Naive thymus-derived CD8-positive, alpha-beta T cell (primary cell): ENCODE data around the gene LRRC28. TPM values are rescaled to one million over a fixed set of nuclear protein-coding genes. Genes with fewer than 3 reads are reported as not detected.

Experiments
- ATAC-seq, 2 donors: fragments of 150-1000 bp; cut with Tn5 transposase in 1 of 2; sonication (Bioruptor Pico), chemical (Tn5 transposase) in 1 of 2; 1 replicate in 1 of 2; 2 replicates in 1 of 2; pipeline ENCODE4 v1.10.0; 2021; ENCODE audit warnings: mild to moderate bottlenecking in 2 of 2, moderate library complexity in 2 of 2
- POLR2A ChIA-PET: fragments of 350-600 bp; sonication (Branson Sonifier 250); formaldehyde crosslinking; loops from one replicate; lab custom pipeline; 2021; ENCODE audit warnings: antibody characterized with exemption; lab: Charles Lee
- DNase-seq, 10 donors: peaks; one replicate each; pipeline versions ENCODE4 v3.0.0 to v3.0.0-alpha.2; 2020 to 2022
- H3K27ac Mint-ChIP-seq, 10 donors: one replicate each; pipeline ENCODE4 v1.8.0; 2020 to 2022; ENCODE audit warnings: mild to moderate bottlenecking in 10 of 10, mixed read lengths in 10 of 10, moderate library complexity in 4 of 10, inconsistent platforms in 1 of 10
- H3K27me3 Mint-ChIP-seq, 5 donors: one replicate each; pipeline ENCODE4 v1.8.0; 2021 to 2022; ENCODE audit warnings: mixed read lengths in 5 of 5
- H3K36me3 Mint-ChIP-seq, 3 donors: one replicate each; pipeline ENCODE4 v1.8.0; 2020 to 2022; ENCODE audit warnings: mixed read lengths in 3 of 3, mild to moderate bottlenecking in 2 of 3, inconsistent platforms in 1 of 3
- H3K4me1 Mint-ChIP-seq, 4 donors: one replicate each; pipeline ENCODE4 v1.8.0; 2021 to 2022; ENCODE audit warnings: mixed read lengths in 4 of 4
- H3K4me3 Mint-ChIP-seq, 10 donors: one replicate each; pipeline ENCODE4 v1.8.0; 2020 to 2022; ENCODE audit warnings: mild to moderate bottlenecking in 10 of 10, mixed read lengths in 10 of 10, moderate library complexity in 6 of 10, inconsistent platforms in 1 of 10
- H3K9me3 Mint-ChIP-seq, 9 donors: one replicate each; pipeline ENCODE4 v1.8.0; 2020 to 2022; ENCODE audit warnings: mixed read lengths in 9 of 9, mild to moderate bottlenecking in 3 of 9, inconsistent platforms in 1 of 9, moderate library complexity in 1 of 9
- polyA plus RNA-seq, 3 donors: library from polyadenylated mRNA; unstranded; fragments of 300-500 nt; fragmentation: Illumina TruSeq; gene quantifications; one replicate each; pipeline ENCODE4 v1.2.3, GENCODE V29; 2021
- total RNA-seq, 8 experiments: library from RNA in 2 of 8; stranded (reverse) in 2 of 8; gene quantifications; one replicate each; pipeline ENCODE4 v1.2.3 and lab custom pipeline; 2021 to 2026

The LRRC28 gene
- total and polyA plus RNA-seq, 5 experiments from 2014 or later: 14.9 to 21.4 (median 16.7) TPM

DNA sequence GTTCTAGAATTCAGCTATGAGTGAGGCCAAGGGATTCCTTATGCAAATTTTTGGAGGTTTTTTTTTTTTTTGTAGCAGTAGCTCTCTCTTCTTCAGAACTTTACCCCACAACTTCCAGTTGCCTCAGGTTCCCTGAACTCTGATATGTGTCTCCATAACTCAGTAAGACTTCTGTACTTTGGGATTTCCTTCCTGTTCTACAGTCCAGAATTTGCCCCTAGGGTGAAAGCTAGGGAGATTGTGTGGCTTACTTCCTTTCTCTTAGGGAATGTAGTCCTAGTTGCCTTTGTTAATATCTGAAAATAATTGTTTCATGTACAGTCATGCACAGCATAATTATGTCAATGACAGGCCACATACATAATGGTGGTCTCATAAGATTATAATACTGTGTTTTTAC, 30.8 kb downstream of the LRRC28 start:
- ATAC-seq: no peak

GRCh38 chr15:99282586-99282985, 31.3 kb downstream of the LRRC28 start:
- H3K36me3 Mint-ChIP-seq: peaks cover 0 to 20% (median 19%) of the 10 kb centered on the region in 3 donors
- H3K9me3 Mint-ChIP-seq: peaks cover 0 to 3% (median 0%) of the 10 kb centered on the region in 9 donors
- H3K27ac Mint-ChIP-seq: no peak overlapping the region
- DNase-seq (no peak), ATAC-seq (no peak)
- no peaks in the 10 kb centered on the region for H3K27me3 Mint-ChIP-seq
- POLR2A ChIA-PET: no interaction called here
- H3K4me1 Mint-ChIP-seq: peaks cover 4 to 16% (median 12%) of the 10 kb centered on the region in 4 donors
- no peak overlapping the region for H3K4me3 Mint-ChIP-seq

More for the DNA sequence above, 30.8 kb downstream of the LRRC28 start:
- POLR2A ChIA-PET: no interaction called here
- Mint-ChIP-seq H3K27ac (peak overlapping the region in 1 of 10 donors; percentile 47), H3K4me1 (peaks cover 4 to 17% (median 13%) of the 10 kb centered on the region in 4 donors), H3K9me3 (peaks cover 0 to 3% (median 0%) of the 10 kb centered on the region in 9 donors), H3K27me3 (no peaks in the 10 kb centered on the region), H3K4me3 (no peak overlapping the region), H3K36me3 (peaks cover 0 to 20% (median 17%) of the 10 kb centered on the region in 3 donors)
- DNase-seq: no peak

GRCh38 chr15:99283717-99284116, 32.4 kb downstream of the LRRC28 start:
- Mint-ChIP-seq H3K27me3 (no peaks in the 10 kb centered on the region), H3K9me3 (peaks cover 0 to 3% (median 0%) of the 10 kb centered on the region in 9 donors), H3K27ac (no peak overlapping the region), H3K36me3 (peaks cover 0 to 28% (median 23%) of the 10 kb centered on the region in 3 donors), H3K4me3 (no peak overlapping the region), H3K4me1 (peaks cover 4 to 16% (median 12%) of the 10 kb centered on the region in 4 donors)
- ATAC-seq (no peak), DNase-seq (no peak)
- POLR2A ChIA-PET: no interaction called here

DNA sequence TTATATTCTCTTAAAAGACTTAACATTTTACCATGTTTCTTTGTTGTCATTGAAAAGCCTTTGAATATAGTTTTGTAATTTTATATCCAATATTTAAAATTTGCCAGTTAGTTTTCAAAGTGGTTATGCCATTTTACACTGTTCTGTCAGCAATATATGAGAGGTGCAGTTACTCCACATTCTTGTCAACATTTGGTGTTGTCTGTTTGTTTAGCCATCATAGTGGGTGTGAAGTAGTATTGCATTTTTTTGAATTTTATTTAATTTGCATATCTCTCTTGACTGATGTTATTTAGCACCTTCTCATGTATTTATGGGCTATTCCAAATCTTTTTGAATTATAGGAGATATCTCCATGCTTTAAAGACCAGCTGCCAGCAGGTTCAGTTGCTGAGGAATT, 40.4 kb downstream of the LRRC28 start:
- H3K9me3 Mint-ChIP-seq: peaks cover 0 to 6% (median 0%) of the 10 kb centered on the region in 9 donors
- H3K4me3 Mint-ChIP-seq: no peak overlapping the region
- H3K27ac Mint-ChIP-seq: no peak overlapping the region
- peaks cover 0 to 4% (median 1%) of the 10 kb centered on the region in 4 donors for H3K4me1 Mint-ChIP-seq
- POLR2A ChIA-PET: interaction anchor here (0.6 kb wide), 1 partner anchor 504 kb away, joined by 4 read pairs; no protein-coding TSS in a partner anchor
- no peaks in the 10 kb centered on the region for H3K27me3 Mint-ChIP-seq
- ATAC-seq: no peak
- peaks cover 21 to 40% (median 40%) of the 10 kb centered on the region in 3 donors for H3K36me3 Mint-ChIP-seq
- no peak for DNase-seq

GRCh38 chr15:99295840-99296239, 44.6 kb downstream of the LRRC28 start:
- Mint-ChIP-seq H3K27me3 (no peaks in the 10 kb centered on the region), H3K36me3 (peaks cover 21 to 35% (median 31%) of the 10 kb centered on the region in 3 donors), H3K9me3 (peaks cover 0 to 6% (median 0%) of the 10 kb centered on the region in 9 donors), H3K27ac (no peak overlapping the region), H3K4me1 (peaks cover 0 to 4% (median 1%) of the 10 kb centered on the region in 4 donors), H3K4me3 (no peak overlapping the region)
- DNase-seq: no peak
- POLR2A ChIA-PET: no interaction called here
- ATAC-seq: no peak

- Mint-ChIP-seq H3K36me3 (peaks cover 21 to 30% (median 26%) of the 10 kb centered on the region in 3 donors), H3K27ac (peak overlapping the region in 1 of 10 donors; percentile 11), H3K9me3 (peaks cover 0 to 6% (median 0%) of the 10 kb centered on the region in 9 donors), H3K4me3 (no peak overlapping the region), H3K27me3 (no peaks in the 10 kb centered on the region), H3K4me1 (peaks cover 0 to 4% (median 1%) of the 10 kb centered on the region in 4 donors)
- ATAC-seq (no peak), DNase-seq (no peak)
- POLR2A ChIA-PET: interaction anchor here (0.7 kb wide), 1 partner anchor 422 kb away, joined by 6 read pairs; no protein-coding TSS in a partner anchor
Measured at GRCh38 chr15:99296386-99296785, 45.1 kb downstream of the LRRC28 start.

GRCh38 chr15:99303907-99304306, 52.6 kb downstream of the LRRC28 start:
- Mint-ChIP-seq H3K4me1 (no peaks in the 10 kb centered on the region), H3K4me3 (no peak overlapping the region), H3K9me3 (no peaks in the 10 kb centered on the region), H3K27me3 (no peaks in the 10 kb centered on the region), H3K27ac (no peak overlapping the region), H3K36me3 (peaks cover 0 to 10% (median 2%) of the 10 kb centered on the region in 3 donors)
- DNase-seq: no peak
- POLR2A ChIA-PET: no interaction called here
- no peak for ATAC-seq

GRCh38 chr15:99305761-99306505, 54.7 kb downstream of the LRRC28 start:
- POLR2A ChIA-PET: no interaction called here
- DNase-seq (no peak), ATAC-seq (no peak)
- Mint-ChIP-seq H3K4me3 (no peak overlapping the region), H3K36me3 (peaks cover 0 to 10% (median 5%) of the 10 kb centered on the region in 3 donors), H3K27me3 (no peaks in the 10 kb centered on the region), H3K4me1 (no peaks in the 10 kb centered on the region), H3K9me3 (peaks cover 0 to 3% (median 0%) of the 10 kb centered on the region in 9 donors), H3K27ac (no peak overlapping the region)

- H3K27ac Mint-ChIP-seq: no peak overlapping the region
- no peaks in the 10 kb centered on the region for H3K27me3 Mint-ChIP-seq
- POLR2A ChIA-PET: no interaction called here
- no peaks in the 10 kb centered on the region for H3K4me1 Mint-ChIP-seq
- ATAC-seq (no peak), DNase-seq (no peak)
- peaks cover 0 to 10% (median 10%) of the 10 kb centered on the region in 3 donors for H3K36me3 Mint-ChIP-seq
- H3K9me3 Mint-ChIP-seq: peaks cover 0 to 3% (median 0%) of the 10 kb centered on the region in 9 donors
- no peak overlapping the region for H3K4me3 Mint-ChIP-seq
Measured at GRCh38 chr15:99306694-99307338, 55.5 kb downstream of the LRRC28 start.

DNA sequence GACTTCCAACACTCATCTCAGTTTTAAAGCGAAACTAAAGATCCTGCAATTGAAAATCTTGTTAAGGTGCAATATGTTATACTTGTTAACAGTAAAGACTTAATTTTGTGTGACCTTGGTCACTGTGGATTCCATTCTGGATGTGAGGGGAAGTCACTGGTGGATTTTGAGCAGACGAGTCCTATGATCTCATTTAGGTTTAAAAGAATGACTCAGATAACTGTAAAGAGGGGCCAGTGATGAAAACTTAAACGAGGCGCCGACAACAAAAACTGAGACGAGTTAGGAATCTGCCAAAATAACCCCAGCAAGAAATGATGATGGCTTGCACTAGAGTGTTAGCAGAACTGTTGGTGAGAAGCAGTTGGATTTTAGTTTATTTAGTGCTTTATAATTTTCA, 56.5 kb downstream of the LRRC28 start:
- Mint-ChIP-seq H3K4me3 (no peak overlapping the region), H3K9me3 (peaks cover 0 to 9% (median 4%) of the 10 kb centered on the region in 9 donors), H3K4me1 (no peaks in the 10 kb centered on the region), H3K36me3 (peaks cover 3 to 19% (median 7%) of the 10 kb centered on the region in 3 donors), H3K27me3 (no peaks in the 10 kb centered on the region), H3K27ac (no peak overlapping the region)
- no peak for DNase-seq
- no peak for ATAC-seq
- POLR2A ChIA-PET: no interaction called here

- H3K27me3 Mint-ChIP-seq: no peaks in the 10 kb centered on the region
- no peak overlapping the region for H3K27ac Mint-ChIP-seq
- no peak for ATAC-seq
- peaks cover 10 to 29% (median 12%) of the 10 kb centered on the region in 3 donors for H3K36me3 Mint-ChIP-seq
- H3K4me1 Mint-ChIP-seq: no peaks in the 10 kb centered on the region
- peaks cover 2 to 15% (median 11%) of the 10 kb centered on the region in 9 donors for H3K9me3 Mint-ChIP-seq
- H3K4me3 Mint-ChIP-seq: no peak overlapping the region
- POLR2A ChIA-PET: no interaction called here
- DNase-seq: no peak
Measured at GRCh38 chr15:99310745-99311144, 59.5 kb downstream of the LRRC28 start.

DNA sequence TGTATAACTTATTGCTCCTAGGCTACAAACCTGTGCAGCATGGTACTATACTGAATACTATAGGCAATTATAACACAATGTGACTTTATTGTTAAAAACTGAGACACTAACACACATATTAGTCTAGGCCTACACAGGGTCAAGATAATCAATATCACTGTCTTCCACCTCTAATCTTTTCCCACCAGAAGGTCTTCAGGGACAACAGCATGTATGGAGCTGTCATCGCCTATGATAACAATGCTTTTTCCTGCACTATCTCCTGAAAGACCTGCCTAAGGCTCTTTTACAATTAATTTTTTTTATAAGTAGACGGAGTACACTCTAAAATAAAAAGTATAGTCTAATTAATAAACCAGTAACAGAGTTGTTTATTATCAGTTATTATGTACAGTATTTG, 60.9 kb downstream of the LRRC28 start:
- POLR2A ChIA-PET: interaction anchor here (0.6 kb wide), 1 partner anchor 23 kb away, joined by 7 read pairs; no protein-coding TSS in a partner anchor

GRCh38 chr15:99312794-99313193, 61.5 kb downstream of the LRRC28 start:
- Mint-ChIP-seq H3K27ac (no peak overlapping the region), H3K36me3 (peaks cover 8 to 29% (median 10%) of the 10 kb centered on the region in 3 donors), H3K9me3 (peaks cover 2 to 15% (median 11%) of the 10 kb centered on the region in 9 donors), H3K4me1 (no peaks in the 10 kb centered on the region), H3K27me3 (no peaks in the 10 kb centered on the region), H3K4me3 (no peak overlapping the region)
- DNase-seq (no peak), ATAC-seq (no peak)
- POLR2A ChIA-PET: no interaction called here

More for the DNA sequence above, 60.9 kb downstream of the LRRC28 start:
- H3K27ac Mint-ChIP-seq: no peak overlapping the region
- ATAC-seq (no peak), DNase-seq (no peak)
- peaks cover 2 to 15% (median 11%) of the 10 kb centered on the region in 9 donors for H3K9me3 Mint-ChIP-seq
- no peaks in the 10 kb centered on the region for H3K27me3 Mint-ChIP-seq
- H3K36me3 Mint-ChIP-seq: peaks cover 10 to 29% (median 12%) of the 10 kb centered on the region in 3 donors
- H3K4me1 Mint-ChIP-seq: no peaks in the 10 kb centered on the region
- H3K4me3 Mint-ChIP-seq: no peak overlapping the region
